Activated CD8-positive, alpha-beta memory T cell treated with anti-CD3 and anti-CD28 coated beads, Interleukin-2, amount 50 U/mL, for 1 hour (primary cell): ENCODE measurements around the gene IKZF2.

Source experiments
- DNase-seq: peaks from one replicate; pipeline ENCODE4 v3.0.0-alpha.2; 2020; ENCODE audit errors: extremely low read depth

IKZF2 gene

GRCh38 chr2:213151437-213152064 lies at the start of gene IKZF2:
TSS of gene IKZF2 (minus strand) at chr2:213151612. CDS start at chr2:213148629, 2,983 bp downstream.
- peak; percentile 38 for DNase-seq

- DNase-seq = no peak
These were observed 48.5 kb upstream of the IKZF2 start for GRCh38 chr2:213199871-213200270.

GRCh38 chr2:213189001-213189899 lies 37.8 kb upstream of the IKZF2 start:
- no peak for DNase-seq

GRCh38 chr2:213188533-213188867 lies 37.1 kb upstream of the IKZF2 start:
- no peak for DNase-seq

GRCh38 chr2:213187833-213188532 lies 36.6 kb upstream of the IKZF2 start:
- DNase-seq = no peak

- DNase-seq = no peak
These were observed 36.0 kb upstream of the IKZF2 start for GRCh38 chr2:213187386-213187785.

GRCh38 chr2:213185147-213185822 lies 33.9 kb upstream of the IKZF2 start:
- DNase-seq = no peak

- no peak for DNase-seq
These were observed 30.3 kb upstream of the IKZF2 start for GRCh38 chr2:213181712-213182111.

GRCh38 chr2:213177679-213178078 lies 26.3 kb upstream of the IKZF2 start:
- DNase-seq = no peak

GRCh38 chr2:213175673-213176247 lies 24.3 kb upstream of the IKZF2 start:
- no peak for DNase-seq

GRCh38 chr2:213172641-213173040 lies 21.2 kb upstream of the IKZF2 start:
- no peak for DNase-seq

- no peak for DNase-seq
These were observed 19.7 kb upstream of the IKZF2 start for GRCh38 chr2:213171147-213171546.

GRCh38 chr2:213167271-213167930 lies 16.0 kb upstream of the IKZF2 start:
- DNase-seq = no peak

GRCh38 chr2:213166109-213166508 lies 14.7 kb upstream of the IKZF2 start:
- DNase-seq = no peak

GRCh38 chr2:213164263-213164662 lies 12.9 kb upstream of the IKZF2 start:
- DNase-seq = no peak

- no peak for DNase-seq
These were observed 11.2 kb upstream of the IKZF2 start for GRCh38 chr2:213162516-213163118.

GRCh38 chr2:213161759-213162515 lies 10.5 kb upstream of the IKZF2 start:
- no peak for DNase-seq

GRCh38 chr2:213159768-213160167 lies 8.4 kb upstream of the IKZF2 start:
- DNase-seq = no peak

GRCh38 chr2:213157242-213157641 lies 5.8 kb upstream of the IKZF2 start:
- no peak for DNase-seq

- DNase-seq = no peak
These were observed 5.3 kb upstream of the IKZF2 start for GRCh38 chr2:213156717-213157116.
